Stomach (tissue), 9 donors: ENCODE measurements around the gene CST5. TPM values are rescaled to one million over a fixed set of nuclear protein-coding genes. Genes with fewer than 3 reads are reported as not detected.
"Not testable (repeated sequence)": the region's sequence is repeated elsewhere in the genome, so short reads cannot be mapped to it uniquely, and the experiment has no call there.

Experiments used
- DNase-seq, 2 donors: peaks; one replicate each; pipeline versions ENCODE4 v3.0.0 to v3.0.0-alpha.2; 2013 to 2019
- H3K27ac ChIP-seq, 5 donors: fragments of 200-600 bp in 4 of 5; sonication (generic) in 4 of 5; one replicate each; pipeline ENCODE4 v1.5.1; 2013 to 2019; ENCODE audit warnings: mild to moderate bottlenecking in 1 of 5, moderate library complexity in 1 of 5
- H3K27me3 ChIP-seq, 3 donors: fragments of 200-600 bp; sonication (generic); one replicate each; pipeline ENCODE4 v1.5.1; 2017 to 2019; ENCODE audit warnings: mixed run types in 1 of 3
- H3K36me3 ChIP-seq, 4 donors: fragments of 200-600 bp; sonication (generic); 1 replicate in 3 of 4; 2 replicates in 1 of 4; pipeline ENCODE4 v1.5.1; 2016 to 2019
- H3K4me1 ChIP-seq, 4 donors: fragments of 200-600 bp; sonication (generic); one replicate each; pipeline ENCODE4 v1.5.1; 2016 to 2019
- H3K4me3 ChIP-seq, 4 donors: fragments of 200-600 bp; sonication (generic) in 3 of 4; one replicate each; pipeline ENCODE4 v1.5.1; 2016 to 2019; ENCODE audit warnings: mild to moderate bottlenecking in 1 of 4
- H3K9me3 ChIP-seq, 4 donors: fragments of 200-600 bp; sonication (generic); one replicate each; pipeline ENCODE4 v1.5.1; 2016 to 2019
- CTCF ChIP-seq, 7 experiments: fragments of 450-650 bp in 4 of 7; fragments of 200-600 bp in 3 of 7; sonication (generic) in 3 of 7; IDR thresholded peaks; one replicate each; pipeline ENCODE4 v1.5.1; 2016 to 2019; ENCODE audit warnings: antibody characterized with exemption in 7 of 7, control low read depth in 2 of 7, mild to moderate bottlenecking in 1 of 7
- EP300 ChIP-seq: sonication (generic); formaldehyde crosslinking; IDR thresholded peaks from one replicate; pipeline ENCODE4 v1.6.1; 2017; ENCODE audit warnings: antibody characterized with exemption
- POLR2A ChIP-seq, 4 donors: fragments of 450-650 bp; IDR thresholded peaks; one replicate each; pipeline ENCODE4 v1.6.1; 2016; ENCODE audit warnings: antibody characterized with exemption in 4 of 4, control low read depth in 2 of 4, mild to moderate bottlenecking in 1 of 4, moderate library complexity in 1 of 4
- POLR2AphosphoS5 ChIP-seq, 3 donors: sonication (generic); formaldehyde crosslinking; IDR thresholded peaks; one replicate each; pipeline ENCODE4 v1.6.1; 2016; ENCODE audit warnings: antibody characterized with exemption in 3 of 3
- WGBS, 5 donors: extraction: QIAGEN DNeasy Blood & Tissue Kit in 3 of 5; methylation state at CpG; one replicate each; pipeline versions ENCODE4 v1.1.5 to v1.1.7; 2013 to 2018; 5-methylcytosine and 5-hydroxymethylcytosine counted together
- intact Hi-C: fragments of 100-400 bp; cut with DNase I; formaldehyde crosslinking; loops from one replicate; pipeline ENCODE4 v1.15.1; 2023; ENCODE audit warnings: low total_unique reads
- polyA plus RNA-seq, 3 donors: library from polyadenylated mRNA; stranded (reverse); fragments of 200-250 nt; gene quantifications; one replicate each; pipeline ENCODE4 v1.2.3, GENCODE V29; 2013
- total RNA-seq, 5 donors: library from RNA; depleted of rRNA; stranded (reverse); fragments of >200 nt; gene quantifications; one replicate each; pipeline versions ENCODE4 v1.1.0 to v1.2.3, GENCODE V29; 2014 to 2016
- donor health status: healthy with polysubstance abuse.
- donor health status: Bipolar disorder and iron deficiency.
- donor health status: healthy.

Gene CST5
- total and polyA plus RNA-seq, 8 donors: 1.0 TPM; not detected in 7

- Histone ChIP-seq H3K27ac (no peak overlapping the region), H3K27me3 (peaks cover 0 to 18% (median 0%) of the 10 kb centered on the region in 3 donors), H3K36me3 (no peaks in the 10 kb centered on the region), H3K4me3 (no peak overlapping the region), H3K9me3 (peaks cover 0 to 37% (median 21%) of the 10 kb centered on the region in 4 donors), H3K4me1 (no peaks in the 10 kb centered on the region)
- TF ChIP-seq POLR2AphosphoS5 (IDR thresholded peaks at IDR 0.05) (no peak), CTCF (IDR thresholded peaks at IDR 0.05) (no peak), EP300 (no peak), POLR2A (IDR thresholded peaks at IDR 0.05) (no peak)
- 23 to 44% (median 42%) methylated on average over 1 of the region's 1 CpG for WGBS, 5 donors
- DNase-seq: no peak
- intact Hi-C loops: no loop called here
These were observed 28.0 kb upstream of the CST5 start for GRCh38 chr20:23907579-23907978.

- intact Hi-C loops, H3K4me1 ChIP-seq, H3K4me3 ChIP-seq, DNase-seq, H3K36me3 ChIP-seq, H3K27me3 ChIP-seq, H3K27ac ChIP-seq: not testable (repeated sequence)
- peaks cover 0 to 20% (median 10%) of the 10 kb centered on the region in 4 donors for H3K9me3 ChIP-seq
- WGBS, 5 donors: 24 to 57% (median 35%) methylated on average over 4 to 8 of the region's 8 CpGs
These were observed 22.8 kb upstream of the CST5 start for GRCh38 chr20:23902396-23902795.

DNA sequence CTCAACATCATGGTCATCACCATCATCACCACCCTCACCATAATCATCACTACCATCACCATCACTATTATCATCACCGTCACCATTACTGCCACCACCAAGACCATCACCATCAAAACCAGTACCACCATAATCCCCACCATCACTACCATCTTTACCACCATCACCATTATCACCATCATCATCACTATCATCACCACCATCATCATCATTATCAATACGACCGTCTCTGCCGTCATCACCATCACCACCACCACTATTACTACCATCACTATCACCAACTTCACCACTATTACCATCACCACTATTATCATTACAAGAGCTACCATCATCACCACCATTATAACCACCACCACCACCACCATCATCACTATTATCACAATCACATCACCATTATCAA lies 11.3 kb upstream of the CST5 start:
- intact Hi-C loops: not testable (repeated sequence)
- 61 to 96% (median 95%) methylated on average over 4 of the region's 4 CpGs for WGBS, 5 donors

DNA sequence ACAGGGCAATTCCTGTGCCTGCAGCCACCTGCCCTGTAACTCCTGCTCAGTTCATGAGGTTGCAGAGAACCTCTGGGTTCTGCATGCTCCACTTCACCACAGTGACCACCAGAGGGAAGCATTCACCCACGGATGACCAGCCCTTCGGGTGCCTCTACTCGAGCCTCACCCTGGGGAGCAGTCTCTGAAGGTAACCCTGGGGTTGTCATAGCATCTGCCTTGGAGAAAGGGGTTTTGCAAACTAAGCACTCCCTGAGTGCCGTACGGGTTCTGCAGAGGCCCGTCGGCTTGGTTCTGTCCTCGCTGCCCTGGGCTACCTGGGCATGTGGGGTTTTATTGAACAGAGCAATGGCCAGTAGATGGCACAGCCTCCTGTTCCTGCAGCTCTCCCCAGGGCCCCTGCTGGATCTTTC lies 10.2 kb upstream of the CST5 start:
- H3K36me3 ChIP-seq: no peaks in the 10 kb centered on the region
- DNase-seq: peak; percentile 31 to 81
- intact Hi-C loops: no loop called here
- no peak overlapping the region for H3K27ac ChIP-seq
- H3K9me3 ChIP-seq: no peaks in the 10 kb centered on the region
- peaks cover 0 to 13% (median 0%) of the 10 kb centered on the region in 3 donors for H3K27me3 ChIP-seq
- 22 to 43% (median 35%) methylated on average over 8 of the region's 8 CpGs for WGBS, 5 donors
- TF ChIP-seq EP300 (no peak), CTCF (IDR thresholded peaks at IDR 0.05) (peak in 5 of 7 experiments; percentile 33 to 58 (median 44)), POLR2A (IDR thresholded peaks at IDR 0.05) (no peak)
- H3K4me3 ChIP-seq: no peak overlapping the region
- H3K4me1 ChIP-seq: no peaks in the 10 kb centered on the region

More for the DNA sequence above, 11.3 kb upstream of the CST5 start:
- not testable (repeated sequence) for H3K36me3 ChIP-seq, H3K9me3 ChIP-seq, H3K27ac ChIP-seq, H3K4me1 ChIP-seq, DNase-seq, H3K4me3 ChIP-seq
- H3K27me3 ChIP-seq: peaks cover 0 to 13% (median 0%) of the 10 kb centered on the region in 3 donors

DNA sequence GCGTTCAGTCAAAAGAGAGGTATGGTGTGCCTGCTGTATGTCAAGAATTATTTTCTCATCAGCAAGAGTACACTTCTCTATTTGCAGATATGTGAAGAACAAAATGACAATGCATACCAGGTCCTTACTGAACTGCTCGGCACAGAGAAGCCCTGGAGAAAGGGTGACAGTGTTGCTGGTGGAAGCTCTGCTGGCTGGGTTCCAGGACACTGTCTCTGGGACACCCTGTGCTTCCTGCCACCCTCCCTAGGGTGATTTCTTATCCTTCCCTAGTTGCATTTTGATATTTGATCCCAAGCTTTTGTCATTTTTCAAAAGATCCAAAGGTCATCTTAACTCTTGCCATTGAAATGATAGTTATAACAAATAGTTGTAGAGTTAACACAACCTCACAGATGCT lies 8.3 kb upstream of the CST5 start:
- Histone ChIP-seq H3K36me3 (no peaks in the 10 kb centered on the region), H3K4me1 (no peaks in the 10 kb centered on the region), H3K9me3 (no peaks in the 10 kb centered on the region), H3K27ac (no peak overlapping the region), H3K27me3 (peaks cover 0 to 13% (median 0%) of the 10 kb centered on the region in 3 donors), H3K4me3 (no peak overlapping the region)
- intact Hi-C loops: no loop called here
- no peak for DNase-seq
- WGBS, 5 donors: 68 to 80% (median 73%) methylated on average over 2 of the region's 2 CpGs
- TF ChIP-seq CTCF (IDR thresholded peaks at IDR 0.05) (no peak), POLR2A (IDR thresholded peaks at IDR 0.05) (no peak), POLR2AphosphoS5 (IDR thresholded peaks at IDR 0.05) (no peak), EP300 (no peak)
